HEK293 (cell line): Measurements from ENCODE around the gene GAGE13.

Experiments used
- YY1 ChIP-seq: fragments of 450-650 bp; formaldehyde crosslinking; IDR thresholded peaks from 2 replicates; pipeline ENCODE4 v1.5.1; 2018; ENCODE audit warnings: missing biosample characterization, missing genetic modification characterization
- ZBTB17 ChIP-seq: fragments of 450-650 bp; formaldehyde crosslinking; IDR thresholded peaks from 2 replicates; pipeline ENCODE4 v1.5.1; 2016; ENCODE audit warnings: missing biosample characterization, missing genetic modification characterization
- ZBTB7A ChIP-seq: fragments of 450-650 bp; formaldehyde crosslinking; IDR thresholded peaks from 2 replicates; pipeline ENCODE4 v1.5.1; 2016; ENCODE audit warnings: low read depth, missing biosample characterization, missing genetic modification characterization
- ZNF404 ChIP-seq: fragments of 450-650 bp; formaldehyde crosslinking; IDR thresholded peaks from 2 replicates; pipeline ENCODE4 v1.5.1; 2017; ENCODE audit warnings: missing biosample characterization, missing genetic modification characterization
- ZNF501 ChIP-seq: fragments of 450-650 bp; formaldehyde crosslinking; IDR thresholded peaks from 2 replicates; pipeline ENCODE4 v1.5.1; 2016; ENCODE audit warnings: missing biosample characterization, missing genetic modification characterization
- TF ChIP-seq, protein P1 (sequence below): fragments of 450-650 bp; formaldehyde crosslinking; IDR thresholded peaks from 2 replicates; pipeline ENCODE4 v1.5.1; 2017; ENCODE audit warnings: missing biosample characterization, missing genetic modification characterization
- TF ChIP-seq, protein P2 (sequence below): fragments of 450-650 bp; formaldehyde crosslinking; IDR thresholded peaks from 2 replicates; pipeline ENCODE4 v1.5.1; 2016; ENCODE audit warnings: missing biosample characterization, missing genetic modification characterization
- TF ChIP-seq, protein P3 (sequence below): fragments of 450-650 bp; formaldehyde crosslinking; optimal IDR thresholded peaks from 2 replicates; pipeline ENCODE3; 2016; ENCODE audit warnings: missing biosample characterization, mild to moderate bottlenecking, missing genetic modification characterization

DNA sequence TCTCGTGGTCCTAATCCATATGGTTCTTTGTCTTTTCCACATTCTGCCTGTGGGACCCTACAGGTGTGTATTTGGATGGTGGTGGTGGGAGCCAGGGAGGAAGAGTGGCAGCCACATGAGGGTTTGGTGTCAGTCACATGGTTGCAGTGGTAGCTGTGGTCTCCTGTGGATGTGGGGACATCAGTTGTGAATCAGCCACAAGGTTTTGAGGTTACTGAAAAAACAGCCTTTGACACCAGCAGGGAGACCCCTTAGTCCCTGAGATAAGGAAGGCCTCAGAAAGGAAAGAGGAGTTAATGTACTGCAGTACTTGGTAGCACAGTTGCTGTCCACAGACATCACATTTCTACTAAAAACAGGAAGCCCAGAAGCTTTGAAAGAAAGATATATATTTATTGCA, 43.7 kb upstream of the GAGE13 start:
- TF ChIP-seq ZNF404 (no peak), YY1 (no peak), ZBTB17 (tag by site-specific recombination) (no peak), ZNF501 (tag by site-specific recombination) (no peak), ZBTB7A (tag by site-specific recombination) (no peak)
- TF ChIP-seq, protein P1, sequence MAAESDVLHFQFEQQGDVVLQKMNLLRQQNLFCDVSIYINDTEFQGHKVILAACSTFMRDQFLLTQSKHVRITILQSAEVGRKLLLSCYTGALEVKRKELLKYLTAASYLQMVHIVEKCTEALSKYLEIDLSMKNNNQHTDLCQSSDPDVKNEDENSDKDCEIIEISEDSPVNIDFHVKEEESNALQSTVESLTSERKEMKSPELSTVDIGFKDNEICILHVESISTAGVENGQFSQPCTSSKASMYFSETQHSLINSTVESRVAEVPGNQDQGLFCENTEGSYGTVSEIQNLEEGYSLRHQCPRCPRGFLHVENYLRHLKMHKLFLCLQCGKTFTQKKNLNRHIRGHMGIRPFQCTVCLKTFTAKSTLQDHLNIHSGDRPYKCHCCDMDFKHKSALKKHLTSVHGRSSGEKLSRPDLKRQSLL (tag by site-specific recombination) = no peak
- TF ChIP-seq, protein P2, sequence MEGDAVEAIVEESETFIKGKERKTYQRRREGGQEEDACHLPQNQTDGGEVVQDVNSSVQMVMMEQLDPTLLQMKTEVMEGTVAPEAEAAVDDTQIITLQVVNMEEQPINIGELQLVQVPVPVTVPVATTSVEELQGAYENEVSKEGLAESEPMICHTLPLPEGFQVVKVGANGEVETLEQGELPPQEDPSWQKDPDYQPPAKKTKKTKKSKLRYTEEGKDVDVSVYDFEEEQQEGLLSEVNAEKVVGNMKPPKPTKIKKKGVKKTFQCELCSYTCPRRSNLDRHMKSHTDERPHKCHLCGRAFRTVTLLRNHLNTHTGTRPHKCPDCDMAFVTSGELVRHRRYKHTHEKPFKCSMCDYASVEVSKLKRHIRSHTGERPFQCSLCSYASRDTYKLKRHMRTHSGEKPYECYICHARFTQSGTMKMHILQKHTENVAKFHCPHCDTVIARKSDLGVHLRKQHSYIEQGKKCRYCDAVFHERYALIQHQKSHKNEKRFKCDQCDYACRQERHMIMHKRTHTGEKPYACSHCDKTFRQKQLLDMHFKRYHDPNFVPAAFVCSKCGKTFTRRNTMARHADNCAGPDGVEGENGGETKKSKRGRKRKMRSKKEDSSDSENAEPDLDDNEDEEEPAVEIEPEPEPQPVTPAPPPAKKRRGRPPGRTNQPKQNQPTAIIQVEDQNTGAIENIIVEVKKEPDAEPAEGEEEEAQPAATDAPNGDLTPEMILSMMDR (tag by site-specific recombination) = no peak
- TF ChIP-seq, protein P3, sequence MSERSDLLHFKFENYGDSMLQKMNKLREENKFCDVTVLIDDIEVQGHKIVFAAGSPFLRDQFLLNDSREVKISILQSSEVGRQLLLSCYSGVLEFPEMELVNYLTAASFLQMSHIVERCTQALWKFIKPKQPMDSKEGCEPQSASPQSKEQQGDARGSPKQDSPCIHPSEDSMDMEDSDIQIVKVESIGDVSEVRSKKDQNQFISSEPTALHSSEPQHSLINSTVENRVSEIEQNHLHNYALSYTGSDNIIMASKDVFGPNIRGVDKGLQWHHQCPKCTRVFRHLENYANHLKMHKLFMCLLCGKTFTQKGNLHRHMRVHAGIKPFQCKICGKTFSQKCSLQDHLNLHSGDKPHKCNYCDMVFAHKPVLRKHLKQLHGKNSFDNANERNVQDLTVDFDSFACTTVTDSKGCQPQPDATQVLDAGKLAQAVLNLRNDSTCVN = no peak
